HG02623 (cell line): ENCODE data around the gene MED22.

Experiments used
- ATAC-seq: cut with Tn5 transposase; IDR thresholded peaks from one replicate; pipeline ENCODE4 v1.9.1; 2021; ENCODE audit warnings: moderate library complexity; ENCODE audit not compliant: unreplicated experiment

Gene MED22

GRCh38 chr9:133356391-133357091, 8.6 kb upstream of the MED22 start, which contains the start of the genes SURF1 and SURF2:
TSS of gene SURF1 (minus strand) at chr9:133356487. CDS start at chr9:133356453, 34 bp downstream.
TSS of gene SURF2 (plus strand) at chr9:133356550. CDS start at chr9:133356593, 43 bp downstream.
- ATAC-seq, result peak; percentile 52

- ATAC-seq, result peak; percentile 18
These were observed 8.0 kb upstream of the MED22 start for GRCh38 chr9:133355881-133356357.

DNA sequence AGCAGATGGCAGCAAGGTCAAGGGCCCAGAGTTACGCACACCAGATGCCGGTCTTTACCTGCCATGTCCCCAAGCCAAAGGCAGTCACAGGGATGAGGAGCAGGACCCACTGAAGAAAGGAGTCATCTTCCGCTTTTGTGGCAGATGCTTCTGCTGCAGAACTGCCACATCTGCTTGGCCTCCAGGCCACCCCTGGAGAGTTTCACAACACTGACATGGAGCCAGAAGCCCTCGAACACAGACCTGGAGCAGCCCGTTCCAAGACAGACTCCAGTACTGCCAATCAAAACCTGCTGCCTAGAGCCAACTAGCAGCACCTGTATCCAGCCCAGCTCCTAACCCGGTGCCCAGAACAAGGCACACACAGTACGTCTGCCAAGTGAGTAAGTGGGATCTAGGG, 6.8 kb upstream of the MED22 start:
- no peak for ATAC-seq

DNA sequence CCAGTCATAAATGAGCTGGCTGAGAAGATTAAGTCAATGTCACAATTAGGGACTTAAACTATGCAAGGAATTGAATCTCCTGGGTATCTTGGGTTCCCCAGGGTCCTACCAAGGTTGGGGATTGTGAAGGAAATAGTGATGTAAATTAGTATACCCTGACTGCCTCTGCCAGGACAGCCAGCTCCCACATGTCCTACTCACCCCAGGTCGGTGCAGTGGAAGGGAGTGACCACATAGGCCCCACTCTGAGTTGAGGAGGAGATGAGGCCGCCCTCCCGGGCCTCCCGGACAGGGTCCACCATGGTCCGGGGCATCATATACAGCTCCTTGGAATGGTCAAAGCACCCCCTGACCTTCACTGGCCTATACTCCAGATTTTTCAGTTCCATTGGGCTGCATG, 5.6 kb upstream of the MED22 start:
- ATAC-seq, result no peak

DNA sequence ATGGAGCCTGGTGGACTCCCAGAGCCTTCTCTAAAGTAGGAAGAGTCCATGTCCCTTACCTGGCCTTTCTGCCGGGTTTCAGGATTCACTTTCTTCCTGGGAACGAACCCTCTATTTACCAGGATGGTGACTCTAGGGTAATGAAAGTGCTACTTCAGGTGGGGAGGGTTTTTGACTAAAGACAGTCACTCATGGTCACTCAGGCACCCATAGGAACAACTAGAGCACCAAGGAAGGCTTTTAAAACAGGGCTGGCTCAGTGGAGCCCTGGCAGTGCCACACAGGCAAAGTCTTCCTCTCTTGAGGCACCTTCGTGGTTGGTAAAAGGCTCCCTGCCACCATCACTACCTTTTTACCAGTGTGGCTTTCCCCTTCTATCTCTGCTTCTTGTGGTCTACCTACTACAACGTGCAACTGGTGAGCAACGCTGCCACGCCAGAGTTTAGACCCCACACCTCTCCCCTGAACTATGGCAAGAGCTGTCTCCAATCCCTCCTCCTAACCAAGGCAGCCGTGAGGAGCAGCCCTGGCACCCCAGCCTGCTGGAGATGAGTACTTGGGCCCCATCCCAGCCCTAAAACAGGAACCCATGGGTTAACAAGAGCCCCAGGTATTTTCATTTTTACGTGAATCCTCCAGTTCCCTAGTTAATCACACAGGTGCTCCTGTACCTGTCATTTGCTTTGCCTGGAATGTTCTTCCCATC, 4.9 kb upstream of the MED22 start:
- no peak for ATAC-seq

GRCh38 chr9:133351908-133352634, 4.1 kb upstream of the MED22 start:
- ATAC-seq, result no peak

DNA sequence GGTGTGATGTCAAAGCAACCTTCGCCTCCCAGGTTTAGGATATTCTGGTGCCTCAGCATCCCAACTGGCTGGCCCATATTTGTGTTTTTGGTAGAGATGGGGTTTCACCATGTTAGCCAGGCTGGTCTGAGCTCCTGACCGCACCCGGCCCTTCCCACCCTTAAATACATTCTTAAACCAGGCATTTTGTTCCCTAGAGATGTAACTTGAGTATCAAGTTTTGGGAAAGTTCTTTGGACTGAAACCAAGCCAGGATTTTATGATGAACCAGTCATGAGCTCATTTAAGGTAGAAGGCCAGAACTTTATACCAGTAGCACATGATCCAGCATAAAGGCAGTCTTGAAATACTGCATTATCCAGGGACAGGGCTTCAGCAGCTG, 3.6 kb upstream of the MED22 start:
- ATAC-seq, result no peak

DNA sequence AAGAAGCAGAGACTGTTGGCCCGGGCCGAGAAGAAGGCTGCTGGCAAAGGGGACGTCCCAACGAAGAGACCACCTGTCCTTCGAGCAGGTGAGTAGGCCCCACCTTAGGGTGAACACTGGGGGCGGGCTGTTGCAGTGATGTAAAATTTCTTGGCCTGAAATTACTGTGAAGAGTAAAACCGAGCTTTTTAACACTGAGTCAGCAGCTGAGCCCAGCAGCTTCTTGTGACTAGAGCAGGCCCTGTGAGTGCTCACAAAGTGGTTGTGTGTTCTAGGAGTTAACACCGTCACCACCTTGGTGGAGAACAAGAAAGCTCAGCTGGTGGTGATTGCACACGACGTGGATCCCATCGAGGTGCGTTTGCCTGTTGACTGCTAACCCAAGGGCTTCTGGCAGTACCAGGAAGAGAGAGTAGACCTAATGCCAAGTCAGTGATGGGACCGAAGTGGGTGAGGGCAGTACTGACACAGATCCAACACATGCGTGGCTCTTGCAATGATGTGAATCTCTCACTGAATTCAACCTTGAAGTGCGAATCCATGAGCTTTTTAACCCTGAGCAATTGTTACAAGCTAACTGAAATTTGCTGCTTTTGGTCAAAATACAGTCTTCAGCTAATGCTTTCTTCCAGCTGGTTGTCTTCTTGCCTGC, 2.2 kb upstream of the MED22 start:
- no peak for ATAC-seq

- ATAC-seq, result no peak
These were observed 1.0 kb upstream of the MED22 start for GRCh38 chr9:133348718-133349573.

GRCh38 chr9:133347515-133347984, 381 bp downstream of the MED22 start:
- peak; percentile 31 for ATAC-seq

DNA sequence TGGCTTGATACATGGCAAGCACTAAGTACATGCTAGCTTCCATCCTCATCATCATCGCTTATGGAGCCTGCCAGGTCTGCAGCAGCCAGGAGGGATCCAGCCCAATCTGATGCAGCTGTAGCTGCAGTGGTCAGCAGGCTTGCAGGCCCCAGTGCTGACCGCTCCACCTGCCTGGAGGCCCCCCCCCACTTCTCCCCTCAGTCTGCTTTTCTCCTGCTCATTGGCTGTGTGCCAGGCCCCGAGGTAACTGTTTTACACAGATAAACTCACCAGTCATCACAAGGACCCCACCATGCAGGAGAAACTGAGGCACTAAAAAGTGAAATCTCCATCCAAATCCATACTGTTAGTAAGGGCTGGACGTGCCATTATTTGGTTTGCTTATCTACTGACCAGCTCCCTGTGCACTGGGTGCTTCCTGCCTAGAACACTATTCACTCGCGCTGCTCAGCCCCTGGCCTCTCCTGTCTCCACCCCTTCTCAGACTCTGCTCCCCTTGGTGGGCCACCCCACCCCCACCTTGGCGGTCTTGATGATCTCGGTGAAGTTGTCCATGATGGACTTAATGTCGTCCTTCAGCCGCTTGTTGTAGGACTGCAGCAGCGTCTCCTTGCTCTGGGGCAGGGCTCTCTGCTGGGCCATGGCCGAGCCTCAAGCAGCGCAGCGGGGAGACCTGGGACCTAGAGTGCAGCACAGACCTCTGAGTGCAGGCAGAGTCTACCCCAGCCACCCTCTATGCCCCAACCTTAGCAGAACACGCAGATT, 1.7 kb downstream of the MED22 start:
- no peak for ATAC-seq

- no peak for ATAC-seq
These were observed 2.3 kb downstream of the MED22 start for GRCh38 chr9:133345596-133345995.

DNA sequence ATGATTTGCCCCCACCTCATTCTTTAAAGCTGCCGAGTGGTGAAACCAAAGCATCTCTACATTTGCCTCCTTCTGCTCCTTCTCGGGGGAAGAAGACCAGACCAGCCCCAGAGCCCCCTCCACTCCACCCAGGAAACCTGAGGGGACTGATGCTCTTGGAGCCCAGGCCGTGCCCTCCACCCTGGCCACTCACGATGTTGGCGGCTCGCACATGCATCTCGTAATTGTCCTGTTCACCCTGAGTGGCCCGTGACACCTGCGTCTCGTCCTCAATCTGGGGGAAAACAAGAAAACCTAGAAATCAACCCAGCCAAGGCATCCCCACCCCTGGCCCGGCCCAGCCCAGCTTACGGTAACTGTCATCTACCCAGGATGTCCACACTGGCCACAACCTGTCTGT, 3.0 kb downstream of the MED22 start:
- ATAC-seq, result no peak

GRCh38 chr9:133344071-133344470, 3.9 kb downstream of the MED22 start:
- no peak for ATAC-seq

GRCh38 chr9:133342570-133342969, 5.4 kb downstream of the MED22 start:
- no peak for ATAC-seq

DNA sequence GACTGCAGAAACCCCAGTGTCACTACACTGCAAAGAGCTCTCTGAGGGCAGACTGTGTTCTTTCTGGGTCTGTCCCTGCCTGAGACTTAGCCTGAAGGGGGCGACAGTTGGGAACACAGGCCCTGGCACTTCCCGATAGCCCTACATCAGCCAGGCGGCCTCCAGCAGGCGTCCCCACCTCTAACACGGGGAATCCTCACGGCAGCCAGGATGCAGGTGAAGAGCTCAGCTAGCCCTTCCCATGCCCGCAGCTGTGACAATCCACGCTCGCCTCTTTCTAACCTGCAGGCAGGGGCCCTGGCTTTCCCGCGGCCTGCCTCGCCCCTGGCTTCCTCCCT, 5.9 kb downstream of the MED22 start:
- no peak for ATAC-seq

- ATAC-seq, result no peak
These were observed 6.4 kb downstream of the MED22 start for GRCh38 chr9:133341369-133342068.

DNA sequence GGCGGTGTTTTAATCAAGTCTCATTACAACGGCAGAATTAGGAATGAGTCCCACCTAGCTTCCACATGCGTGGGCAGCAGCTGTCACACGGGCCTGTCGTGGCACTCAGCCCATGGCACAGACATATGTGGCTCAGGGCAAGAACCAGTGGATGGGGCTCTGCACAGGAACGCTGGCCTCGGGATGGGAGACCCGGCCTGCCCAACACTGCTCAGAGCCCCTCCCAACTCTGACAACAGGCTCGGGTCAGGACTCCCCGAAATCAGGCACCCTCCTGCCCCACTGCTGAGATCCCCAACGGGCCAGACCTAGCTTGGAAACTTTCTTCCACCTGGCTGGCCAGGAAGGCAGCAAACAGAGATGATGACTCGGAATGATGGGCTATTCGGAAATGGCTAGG, 7.0 kb downstream of the MED22 start:
- no peak for ATAC-seq

DNA sequence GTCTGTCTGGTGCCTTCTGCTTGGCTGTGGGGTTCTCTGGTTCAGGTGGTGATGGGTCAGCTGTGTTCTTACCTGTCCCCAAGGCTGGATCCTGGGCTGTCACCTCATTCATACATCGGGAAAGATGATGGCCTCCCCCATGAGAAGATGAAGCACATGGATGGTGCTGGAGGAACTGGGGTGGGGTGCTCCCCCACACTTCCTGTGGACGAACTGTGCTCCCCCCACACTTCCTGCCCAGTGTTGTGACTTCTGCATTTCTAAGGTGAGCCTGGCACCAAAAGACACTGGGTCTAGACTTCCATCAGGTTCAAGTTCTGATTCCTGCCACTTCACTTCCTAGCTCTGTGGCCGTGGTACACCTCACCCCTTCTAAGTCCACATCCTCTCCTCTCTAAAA, 7.7 kb downstream of the MED22 start:
- no peak for ATAC-seq
